ENCODE results near the gene TMEM106C. TPM values are rescaled to one million over a fixed set of nuclear protein-coding genes. Genes with fewer than 3 reads are reported as not detected.

TMEM106C gene
- polyA plus RNA-seq, 1 experiment = 217 TPM

- H3K36me3 ChIP-seq (ENCODE audit: control insufficient read depth, insufficient read depth, low read length) = 0 out of 2 replicates have a peak, but pooled peaks cover 2% of the 10 kb centered on the region
- 0 out of 2 replicates have a peak, but pooled peaks cover 3% of the 10 kb centered on the region for H3K27me3 ChIP-seq (ENCODE audit: control insufficient read depth, insufficient read depth, low read length)
- TF ChIP-seq, protein P1, sequence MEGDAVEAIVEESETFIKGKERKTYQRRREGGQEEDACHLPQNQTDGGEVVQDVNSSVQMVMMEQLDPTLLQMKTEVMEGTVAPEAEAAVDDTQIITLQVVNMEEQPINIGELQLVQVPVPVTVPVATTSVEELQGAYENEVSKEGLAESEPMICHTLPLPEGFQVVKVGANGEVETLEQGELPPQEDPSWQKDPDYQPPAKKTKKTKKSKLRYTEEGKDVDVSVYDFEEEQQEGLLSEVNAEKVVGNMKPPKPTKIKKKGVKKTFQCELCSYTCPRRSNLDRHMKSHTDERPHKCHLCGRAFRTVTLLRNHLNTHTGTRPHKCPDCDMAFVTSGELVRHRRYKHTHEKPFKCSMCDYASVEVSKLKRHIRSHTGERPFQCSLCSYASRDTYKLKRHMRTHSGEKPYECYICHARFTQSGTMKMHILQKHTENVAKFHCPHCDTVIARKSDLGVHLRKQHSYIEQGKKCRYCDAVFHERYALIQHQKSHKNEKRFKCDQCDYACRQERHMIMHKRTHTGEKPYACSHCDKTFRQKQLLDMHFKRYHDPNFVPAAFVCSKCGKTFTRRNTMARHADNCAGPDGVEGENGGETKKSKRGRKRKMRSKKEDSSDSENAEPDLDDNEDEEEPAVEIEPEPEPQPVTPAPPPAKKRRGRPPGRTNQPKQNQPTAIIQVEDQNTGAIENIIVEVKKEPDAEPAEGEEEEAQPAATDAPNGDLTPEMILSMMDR (IDR thresholded peaks at IDR 0.05; ENCODE audit: insufficient read depth, low read depth, low read length) = no peak
- ChIA-PET POLR2A (no interaction called here), CTCF (interaction anchor here (3.2 to 6.0 kb wide), 2 partner anchors 14 kb away, joined by 10 to 85 read pairs; no protein-coding TSS in a partner anchor)
- DNase-seq (ENCODE audit: low read depth) = no peak
- no peak overlapping the region for H3K4me3 ChIP-seq (ENCODE audit: low read depth, low read length)
Measured at GRCh38 chr12:47965581-47965980, 2.2 kb downstream of the TMEM106C start.

- ChIA-PET POLR2A (interaction anchor here (0.5 to 0.6 kb wide), 2 partner anchors 208 to 1040 kb away, joined by 4 to 5 read pairs; no protein-coding TSS in a partner anchor), CTCF (interaction anchor here (0.6 to 1.4 kb wide), 3 partner anchors 11 to 646 kb away, joined by 3 read pairs; no protein-coding TSS in a partner anchor)
- Histone ChIP-seq H3K4me3 (ENCODE audit: low read depth, low read length) (no peak overlapping the region), H3K36me3 (ENCODE audit: control insufficient read depth, insufficient read depth, low read length) (0 out of 2 replicates have a peak, but pooled peaks cover 2% of the 10 kb centered on the region), H3K27me3 (ENCODE audit: control insufficient read depth, insufficient read depth, low read length) (no peaks in the 10 kb centered on the region)
- TF ChIP-seq, protein P1 (IDR thresholded peaks at IDR 0.05; ENCODE audit: insufficient read depth, low read depth, low read length) = no peak
- no peak for DNase-seq (ENCODE audit: low read depth)
Measured at GRCh38 chr12:47967461-47968321, 4.3 kb downstream of the TMEM106C start.

DNA sequence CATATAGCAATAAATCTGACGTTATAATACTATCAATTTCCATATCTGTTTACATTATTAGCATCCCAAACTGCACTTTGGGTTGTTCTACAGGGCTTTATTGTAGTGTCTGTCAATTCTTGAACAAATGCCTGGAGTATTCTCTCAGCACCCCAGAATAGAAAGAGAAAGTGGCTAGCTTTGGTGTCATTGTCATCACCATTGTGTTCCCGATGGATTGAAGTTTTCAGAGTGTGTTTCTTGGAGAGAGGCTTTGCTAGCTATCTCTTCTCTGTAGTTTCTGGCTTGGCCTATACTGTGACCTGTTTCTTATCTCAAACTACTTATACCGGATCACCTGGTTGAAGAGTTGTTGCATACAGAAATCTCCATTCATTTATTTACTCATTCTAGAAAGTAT, 6.4 kb downstream of the TMEM106C start:
- TF ChIP-seq, protein P1 (IDR thresholded peaks at IDR 0.05; ENCODE audit: insufficient read depth, low read depth, low read length) = no peak
- CTCF ChIA-PET = interaction anchor here (0.9 to 1.9 kb wide), 2 partner anchors 11 to 15 kb away, joined by 3 to 5 read pairs; no protein-coding TSS in a partner anchor
- H3K27me3 ChIP-seq (ENCODE audit: control insufficient read depth, insufficient read depth, low read length) = no peaks in the 10 kb centered on the region
- DNase-seq (ENCODE audit: low read depth) = no peak
- POLR2A ChIA-PET = no interaction called here
- 0 out of 2 replicates have a peak, but pooled peaks cover 2% of the 10 kb centered on the region for H3K36me3 ChIP-seq (ENCODE audit: control insufficient read depth, insufficient read depth, low read length)
- no peak overlapping the region for H3K4me3 ChIP-seq (ENCODE audit: low read depth, low read length)

DNA sequence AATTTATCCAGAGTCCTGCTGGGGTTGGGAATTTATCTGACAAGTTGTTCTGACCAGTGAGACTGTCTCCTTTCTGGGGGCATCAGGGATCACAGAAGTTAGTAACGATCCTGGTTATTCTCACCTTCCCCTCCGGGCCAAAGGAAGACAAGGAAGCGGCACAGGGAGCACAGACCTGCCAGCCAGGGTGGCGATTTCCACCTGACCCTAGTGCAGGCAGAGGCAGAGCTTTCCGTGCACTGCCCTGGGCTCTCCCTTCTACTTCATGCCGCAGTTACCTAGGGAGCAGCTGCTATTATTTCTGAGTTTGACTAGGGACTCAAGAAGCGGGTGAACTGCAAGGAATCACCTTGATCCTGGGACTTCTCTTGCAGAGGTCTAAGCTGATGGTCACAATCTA, 7.4 kb downstream of the TMEM106C start:
- TF ChIP-seq, protein P1 (IDR thresholded peaks at IDR 0.05; ENCODE audit: insufficient read depth, low read depth, low read length) = no peak
- DNase-seq (ENCODE audit: low read depth) = no peak
- no peak overlapping the region for H3K4me3 ChIP-seq (ENCODE audit: low read depth, low read length)
- ChIA-PET CTCF (interaction anchor here (0.8 to 2.2 kb wide), 4 partner anchors 8 to 36 kb away, joined by 3 to 8 read pairs (median 4); partner anchors contain the start of gene TMEM106C), POLR2A (no interaction called here)
- H3K27me3 ChIP-seq (ENCODE audit: control insufficient read depth, insufficient read depth, low read length) = peaks cover 2% of the 10 kb centered on the region; the same call in 1 of the 2 replicates
- 0 out of 2 replicates have a peak, but pooled peaks cover 2% of the 10 kb centered on the region for H3K36me3 ChIP-seq (ENCODE audit: control insufficient read depth, insufficient read depth, low read length)

- 0 out of 2 replicates have a peak, but pooled peaks cover 2% of the 10 kb centered on the region for H3K36me3 ChIP-seq (ENCODE audit: control insufficient read depth, insufficient read depth, low read length)
- TF ChIP-seq, protein P1 (IDR thresholded peaks at IDR 0.05; ENCODE audit: insufficient read depth, low read depth, low read length) = no peak
- H3K4me3 ChIP-seq (ENCODE audit: low read depth, low read length) = no peak overlapping the region
- ChIA-PET POLR2A (no interaction called here), CTCF (interaction anchor here (2.2 kb wide), 1 partner anchor 10 kb away, joined by 8 read pairs; the partner anchor contains the start of gene TMEM106C)
- peaks cover 2% of the 10 kb centered on the region; the same call in 1 of the 2 replicates for H3K27me3 ChIP-seq (ENCODE audit: control insufficient read depth, insufficient read depth, low read length)
- no peak for DNase-seq (ENCODE audit: low read depth)
Measured at GRCh38 chr12:47972895-47973294, 9.5 kb downstream of the TMEM106C start.

All from BJ (cell line).